Measurements from ENCODE around the gene KY. TPM values are rescaled to one million over a fixed set of nuclear protein-coding genes. Genes with fewer than 3 reads are reported as not detected.

The KY gene
- total and polyA plus RNA-seq, 2 donors (not counting 1 experiment from before 2014, with no cell fraction given) = not detected

DNA sequence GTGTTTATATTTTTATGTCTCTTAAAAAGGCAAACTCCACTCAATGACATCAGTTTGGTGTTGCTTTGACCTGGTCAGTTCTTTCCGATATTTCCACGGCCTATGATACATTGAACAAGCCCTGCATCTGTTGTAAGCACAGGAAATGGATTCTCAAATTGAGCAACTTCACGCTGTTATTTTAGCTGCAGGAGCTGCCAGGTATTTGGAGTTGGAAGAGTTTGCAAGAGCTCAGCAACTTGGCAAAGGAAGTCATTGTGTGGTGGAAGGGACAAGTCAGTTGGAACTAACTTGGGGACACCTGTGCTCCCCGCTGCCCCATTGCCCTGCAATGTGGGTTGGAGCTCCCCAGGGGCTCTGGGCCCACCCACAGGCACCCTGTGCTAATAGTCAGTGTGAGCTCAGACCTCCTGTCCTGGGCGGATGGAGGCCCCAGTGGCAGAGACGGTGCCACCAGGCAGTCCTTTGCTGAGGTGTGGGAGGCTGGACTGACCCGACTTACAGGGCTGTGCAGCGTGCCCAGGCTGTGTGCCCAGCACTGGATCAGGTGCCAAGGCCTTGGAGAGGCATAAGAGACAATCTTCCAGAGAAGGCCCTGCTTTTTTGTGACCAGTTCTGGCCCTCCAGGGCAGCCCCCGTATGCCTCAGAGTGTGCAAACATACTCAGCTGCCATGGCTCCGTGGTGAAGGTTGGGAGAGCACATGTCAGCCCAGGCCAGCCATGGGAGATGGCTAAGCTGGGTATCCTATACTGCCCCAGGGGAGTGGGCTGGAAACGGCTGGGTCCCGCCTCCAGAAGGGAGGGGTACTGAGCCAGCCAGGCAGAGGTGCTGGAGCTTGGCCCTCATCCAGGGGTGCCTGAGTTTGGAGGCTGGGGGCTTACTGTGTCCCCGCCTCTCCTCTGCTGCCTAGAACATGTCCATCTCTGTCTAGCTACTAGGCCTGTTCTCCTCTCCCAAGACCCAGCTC lies 43.5 kb downstream of the KY start:
- intact Hi-C loops (cut with micrococcal nuclease) = no loop called here
- H3K27me3 Mint-ChIP-seq = no peaks in the 10 kb centered on the region
- no peak for ATAC-seq (ENCODE audit: low read depth)
- 61% methylated on average over 13 of the region's 13 CpGs for WGBS (ENCODE audit: insufficient coverage)
- Histone ChIP-seq H3K4me1 (ENCODE audit: control insufficient read depth in 2 of 2, insufficient read depth in 2 of 2, low read length in 2 of 2) (no peaks in the 10 kb centered on the region), H3K9ac (ENCODE audit: low read length) (no peak overlapping the region), H3K9me3 (ENCODE audit: control extremely low read depth in 1 of 3, control insufficient read depth in 2 of 3, insufficient read depth in 1 of 3, low read length in 2 of 3) (no peaks in the 10 kb centered on the region), H3K27ac (ENCODE audit: low read length in 2 of 2) (no peak overlapping the region), H3K27me3 (replicated peaks in 1 of 4; ENCODE audit: control extremely low read depth in 1 of 4, control insufficient read depth in 3 of 4, insufficient read depth in 4 of 4, low read length in 3 of 4) (peaks cover 0 to 4% (median 0%) of the 10 kb centered on the region in 4 experiments), H4K20me1 (ENCODE audit: control insufficient read depth, insufficient read depth, low read length, poor library complexity, severe bottlenecking) (no peaks in the 10 kb centered on the region), H3K36me3 (replicated peaks in 1 of 2; ENCODE audit: control extremely low read depth in 1 of 2, control insufficient read depth in 1 of 2, extremely low read depth in 1 of 2, insufficient read depth in 2 of 2, low read length in 1 of 2) (no peaks in the 10 kb centered on the region), H2AFZ (ENCODE audit: insufficient read depth, low read depth, low read length, poor library complexity, severe bottlenecking) (no peak overlapping the region), H3K4me2 (replicated peaks; ENCODE audit: low read depth, low read length, poor library complexity, severe bottlenecking) (no peak overlapping the region), H3K4me3 (ENCODE audit: control extremely low read depth in 1 of 5, extremely low read depth in 1 of 5, insufficient read depth in 1 of 5, low read depth in 2 of 5, low read length in 4 of 5) (no peak overlapping the region), H3K79me2 (ENCODE audit: control insufficient read depth, insufficient read depth, low read length) (no peaks in the 10 kb centered on the region)
- H3K27ac Mint-ChIP-seq = no peak overlapping the region
- no peaks in the 10 kb centered on the region for H3K9me3 Mint-ChIP-seq (ENCODE audit: insufficient read depth)
- CTCF ChIA-PET = no interaction called here
- H3K4me1 Mint-ChIP-seq = no peaks in the 10 kb centered on the region
- POLR2A ChIA-PET = no interaction called here
- no peak overlapping the region for H3K4me3 Mint-ChIP-seq
- no peak for DNase-seq
- TF ChIP-seq, protein P1, sequence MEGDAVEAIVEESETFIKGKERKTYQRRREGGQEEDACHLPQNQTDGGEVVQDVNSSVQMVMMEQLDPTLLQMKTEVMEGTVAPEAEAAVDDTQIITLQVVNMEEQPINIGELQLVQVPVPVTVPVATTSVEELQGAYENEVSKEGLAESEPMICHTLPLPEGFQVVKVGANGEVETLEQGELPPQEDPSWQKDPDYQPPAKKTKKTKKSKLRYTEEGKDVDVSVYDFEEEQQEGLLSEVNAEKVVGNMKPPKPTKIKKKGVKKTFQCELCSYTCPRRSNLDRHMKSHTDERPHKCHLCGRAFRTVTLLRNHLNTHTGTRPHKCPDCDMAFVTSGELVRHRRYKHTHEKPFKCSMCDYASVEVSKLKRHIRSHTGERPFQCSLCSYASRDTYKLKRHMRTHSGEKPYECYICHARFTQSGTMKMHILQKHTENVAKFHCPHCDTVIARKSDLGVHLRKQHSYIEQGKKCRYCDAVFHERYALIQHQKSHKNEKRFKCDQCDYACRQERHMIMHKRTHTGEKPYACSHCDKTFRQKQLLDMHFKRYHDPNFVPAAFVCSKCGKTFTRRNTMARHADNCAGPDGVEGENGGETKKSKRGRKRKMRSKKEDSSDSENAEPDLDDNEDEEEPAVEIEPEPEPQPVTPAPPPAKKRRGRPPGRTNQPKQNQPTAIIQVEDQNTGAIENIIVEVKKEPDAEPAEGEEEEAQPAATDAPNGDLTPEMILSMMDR (IDR thresholded peaks at IDR 0.05) = no peak
- TF ChIP-seq EZH2 (IDR thresholded peaks at IDR 0.05; ENCODE audit: borderline replicate concordance, insufficient read depth, low read depth, low read length, poor library complexity, severe bottlenecking) = no peak

Data from B cell (primary cell).